Measurements from ENCODE around the gene TRAF1.

Gene TRAF1

GRCh38 chr9:120870206-120870605, 56.4 kb downstream of the TRAF1 start:
- Mint-ChIP-seq H3K27me3 (no peaks in the 10 kb centered on the region), H3K4me3 (no peak overlapping the region), H3K27ac (peak overlapping the region; percentile 83), H3K9me3 (no peaks in the 10 kb centered on the region), H3K36me3 (ENCODE audit: low read depth) (peaks cover 95% of the 10 kb centered on the region), H3K4me1 (ENCODE audit: low read depth) (peaks cover 60% of the 10 kb centered on the region)
- no peak for DNase-seq

- H3K36me3 Mint-ChIP-seq (ENCODE audit: low read depth): peaks cover 93% of the 10 kb centered on the region
- DNase-seq: no peak
- H3K27me3 Mint-ChIP-seq: no peaks in the 10 kb centered on the region
- H3K9me3 Mint-ChIP-seq: no peaks in the 10 kb centered on the region
- H3K27ac Mint-ChIP-seq: peak overlapping the region; percentile 83
- H3K4me1 Mint-ChIP-seq (ENCODE audit: low read depth): peaks cover 55% of the 10 kb centered on the region
- H3K4me3 Mint-ChIP-seq: peak overlapping the region; percentile 77
Measured at GRCh38 chr9:120869726-120870125, 56.9 kb downstream of the TRAF1 start.

- Mint-ChIP-seq H3K36me3 (ENCODE audit: low read depth) (peaks cover 91% of the 10 kb centered on the region), H3K9me3 (no peaks in the 10 kb centered on the region), H3K27me3 (no peaks in the 10 kb centered on the region), H3K27ac (peak overlapping the region; percentile 94), H3K4me1 (ENCODE audit: low read depth) (peaks cover 51% of the 10 kb centered on the region), H3K4me3 (peak overlapping the region; percentile 77)
- DNase-seq: no peak
Measured at GRCh38 chr9:120869360-120869687, 57.3 kb downstream of the TRAF1 start.

GRCh38 chr9:120868676-120869359, 57.8 kb downstream of the TRAF1 start:
- Mint-ChIP-seq H3K27ac (peak overlapping the region; percentile 94), H3K4me3 (peak overlapping the region; percentile 77), H3K4me1 (ENCODE audit: low read depth) (peaks cover 50% of the 10 kb centered on the region), H3K27me3 (no peaks in the 10 kb centered on the region), H3K36me3 (ENCODE audit: low read depth) (peaks cover 91% of the 10 kb centered on the region), H3K9me3 (no peaks in the 10 kb centered on the region)
- DNase-seq: peak; percentile 99

GRCh38 chr9:120868339-120868675, 58.3 kb downstream of the TRAF1 start:
- H3K27me3 Mint-ChIP-seq: no peaks in the 10 kb centered on the region
- H3K36me3 Mint-ChIP-seq (ENCODE audit: low read depth): peaks cover 91% of the 10 kb centered on the region
- peak overlapping the region; percentile 64 for H3K4me3 Mint-ChIP-seq
- peak overlapping the region; percentile 87 for H3K27ac Mint-ChIP-seq
- peaks cover 45% of the 10 kb centered on the region for H3K4me1 Mint-ChIP-seq (ENCODE audit: low read depth)
- no peak for DNase-seq
- no peaks in the 10 kb centered on the region for H3K9me3 Mint-ChIP-seq

GRCh38 chr9:120867676-120868338, 58.8 kb downstream of the TRAF1 start:
- DNase-seq: no peak
- H3K9me3 Mint-ChIP-seq: no peaks in the 10 kb centered on the region
- H3K36me3 Mint-ChIP-seq (ENCODE audit: low read depth): peaks cover 91% of the 10 kb centered on the region
- H3K27me3 Mint-ChIP-seq: no peaks in the 10 kb centered on the region
- peaks cover 40% of the 10 kb centered on the region for H3K4me1 Mint-ChIP-seq (ENCODE audit: low read depth)
- H3K4me3 Mint-ChIP-seq: peak overlapping the region; percentile 64
- H3K27ac Mint-ChIP-seq: peak overlapping the region; percentile 87

- H3K27me3 Mint-ChIP-seq: no peaks in the 10 kb centered on the region
- H3K4me1 Mint-ChIP-seq (ENCODE audit: low read depth): peaks cover 32% of the 10 kb centered on the region
- H3K9me3 Mint-ChIP-seq: no peaks in the 10 kb centered on the region
- no peak for DNase-seq
- no peak overlapping the region for H3K4me3 Mint-ChIP-seq
- H3K36me3 Mint-ChIP-seq (ENCODE audit: low read depth): peaks cover 92% of the 10 kb centered on the region
- no peak overlapping the region for H3K27ac Mint-ChIP-seq
Measured at GRCh38 chr9:120866651-120867050, 59.9 kb downstream of the TRAF1 start.

- H3K27ac Mint-ChIP-seq: no peak overlapping the region
- no peaks in the 10 kb centered on the region for H3K27me3 Mint-ChIP-seq
- no peak overlapping the region for H3K4me3 Mint-ChIP-seq
- no peaks in the 10 kb centered on the region for H3K9me3 Mint-ChIP-seq
- peaks cover 26% of the 10 kb centered on the region for H3K4me1 Mint-ChIP-seq (ENCODE audit: low read depth)
- no peak for DNase-seq
- H3K36me3 Mint-ChIP-seq (ENCODE audit: low read depth): peaks cover 92% of the 10 kb centered on the region
Measured at GRCh38 chr9:120865809-120866208, 60.8 kb downstream of the TRAF1 start.

- peaks cover 92% of the 10 kb centered on the region for H3K36me3 Mint-ChIP-seq (ENCODE audit: low read depth)
- H3K27me3 Mint-ChIP-seq: no peaks in the 10 kb centered on the region
- DNase-seq: no peak
- peaks cover 23% of the 10 kb centered on the region for H3K4me1 Mint-ChIP-seq (ENCODE audit: low read depth)
- H3K9me3 Mint-ChIP-seq: no peaks in the 10 kb centered on the region
- no peak overlapping the region for H3K27ac Mint-ChIP-seq
- no peak overlapping the region for H3K4me3 Mint-ChIP-seq
Measured at GRCh38 chr9:120865176-120865575, 61.4 kb downstream of the TRAF1 start.

- DNase-seq: no peak
- H3K27ac Mint-ChIP-seq: no peak overlapping the region
- peaks cover 18% of the 10 kb centered on the region for H3K4me1 Mint-ChIP-seq (ENCODE audit: low read depth)
- H3K4me3 Mint-ChIP-seq: no peak overlapping the region
- no peaks in the 10 kb centered on the region for H3K27me3 Mint-ChIP-seq
- H3K9me3 Mint-ChIP-seq: no peaks in the 10 kb centered on the region
- H3K36me3 Mint-ChIP-seq (ENCODE audit: low read depth): peaks cover 92% of the 10 kb centered on the region
Measured at GRCh38 chr9:120864719-120865118, 61.9 kb downstream of the TRAF1 start.

- Mint-ChIP-seq H3K4me3 (no peak overlapping the region), H3K9me3 (no peaks in the 10 kb centered on the region), H3K36me3 (ENCODE audit: low read depth) (peaks cover 93% of the 10 kb centered on the region), H3K27ac (peak overlapping the region; percentile 52), H3K4me1 (ENCODE audit: low read depth) (peaks cover 10% of the 10 kb centered on the region), H3K27me3 (no peaks in the 10 kb centered on the region)
- DNase-seq: no peak
Measured at GRCh38 chr9:120863833-120864232, 62.8 kb downstream of the TRAF1 start.

GRCh38 chr9:120862452-120862851, 64.1 kb downstream of the TRAF1 start:
- H3K4me3 Mint-ChIP-seq: no peak overlapping the region
- peaks cover 96% of the 10 kb centered on the region for H3K36me3 Mint-ChIP-seq (ENCODE audit: low read depth)
- peaks cover 4% of the 10 kb centered on the region for H3K4me1 Mint-ChIP-seq (ENCODE audit: low read depth)
- no peak for DNase-seq
- H3K27me3 Mint-ChIP-seq: no peaks in the 10 kb centered on the region
- H3K9me3 Mint-ChIP-seq: no peaks in the 10 kb centered on the region
- no peak overlapping the region for H3K27ac Mint-ChIP-seq

GRCh38 chr9:120861935-120862334, 64.7 kb downstream of the TRAF1 start:
- Mint-ChIP-seq H3K4me3 (no peak overlapping the region), H3K27me3 (no peaks in the 10 kb centered on the region), H3K4me1 (ENCODE audit: low read depth) (peaks cover 4% of the 10 kb centered on the region), H3K9me3 (no peaks in the 10 kb centered on the region), H3K36me3 (ENCODE audit: low read depth) (peaks cover 96% of the 10 kb centered on the region), H3K27ac (peak overlapping the region; percentile 39)
- no peak for DNase-seq

- Mint-ChIP-seq H3K27ac (peak overlapping the region; percentile 23), H3K4me1 (ENCODE audit: low read depth) (peaks cover 8% of the 10 kb centered on the region), H3K36me3 (ENCODE audit: low read depth) (peaks cover 96% of the 10 kb centered on the region), H3K9me3 (no peaks in the 10 kb centered on the region), H3K27me3 (no peaks in the 10 kb centered on the region), H3K4me3 (no peak overlapping the region)
- DNase-seq: no peak
Measured at GRCh38 chr9:120860083-120860482, 66.5 kb downstream of the TRAF1 start.

GRCh38 chr9:120859361-120859760, 67.2 kb downstream of the TRAF1 start:
- Mint-ChIP-seq H3K4me1 (ENCODE audit: low read depth) (peaks cover 9% of the 10 kb centered on the region), H3K27ac (peak overlapping the region; percentile 38), H3K9me3 (no peaks in the 10 kb centered on the region), H3K36me3 (ENCODE audit: low read depth) (peaks cover 100% of the 10 kb centered on the region), H3K4me3 (no peak overlapping the region), H3K27me3 (no peaks in the 10 kb centered on the region)
- no peak for DNase-seq

All from activated T-cell treated with anti-CD3 and anti-CD28 coated beads, Interleukin-2, amount 50 U/mL, for 24 hours (primary cell).